ENCODE measurements around the gene NR3C2.
A peak's percentile ranks its signal among the peaks of the same experiment; 100 is the strongest.

NR3C2 gene

DNA sequence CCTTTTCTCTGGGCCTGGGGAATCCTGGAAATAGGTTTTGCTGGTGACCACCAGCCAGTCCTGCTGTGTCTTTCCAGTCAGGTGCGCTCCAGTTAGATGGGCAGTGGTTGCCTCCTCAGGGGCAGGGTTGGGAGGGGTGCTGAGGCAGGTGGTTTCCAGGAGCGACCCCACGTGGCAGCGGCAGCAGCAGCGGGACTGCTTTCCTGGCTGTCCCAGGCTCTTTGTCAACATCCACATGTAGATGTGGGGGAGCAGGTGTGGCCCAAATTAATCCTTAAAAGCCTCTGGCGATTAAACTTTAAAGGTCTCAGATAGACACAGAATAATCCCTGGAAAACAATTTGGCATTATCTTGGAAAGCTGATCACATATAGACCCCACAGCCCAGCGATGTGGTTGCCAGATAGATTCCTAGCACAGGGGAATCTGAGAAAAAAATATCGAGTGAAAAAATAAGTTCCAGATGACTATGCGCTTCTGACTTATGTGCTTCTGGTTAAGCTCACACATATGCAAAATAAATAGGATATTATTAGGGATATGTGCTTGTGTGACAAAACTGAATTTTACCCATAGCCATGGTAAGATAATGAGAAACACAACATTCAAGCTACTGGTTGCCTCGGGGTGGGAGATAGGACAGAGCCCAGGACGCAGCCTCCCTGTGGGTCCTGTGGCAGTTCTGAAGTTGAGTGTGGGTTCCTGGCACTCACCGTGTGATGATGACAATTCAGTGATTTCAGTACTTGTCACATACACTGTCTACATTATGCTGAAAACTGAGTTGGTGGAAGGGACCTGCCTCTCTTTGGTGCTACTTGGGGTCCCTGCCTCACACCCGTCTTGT is 373.9 kb downstream of the NR3C2 start:
- DNase-seq, result no peak

DNA sequence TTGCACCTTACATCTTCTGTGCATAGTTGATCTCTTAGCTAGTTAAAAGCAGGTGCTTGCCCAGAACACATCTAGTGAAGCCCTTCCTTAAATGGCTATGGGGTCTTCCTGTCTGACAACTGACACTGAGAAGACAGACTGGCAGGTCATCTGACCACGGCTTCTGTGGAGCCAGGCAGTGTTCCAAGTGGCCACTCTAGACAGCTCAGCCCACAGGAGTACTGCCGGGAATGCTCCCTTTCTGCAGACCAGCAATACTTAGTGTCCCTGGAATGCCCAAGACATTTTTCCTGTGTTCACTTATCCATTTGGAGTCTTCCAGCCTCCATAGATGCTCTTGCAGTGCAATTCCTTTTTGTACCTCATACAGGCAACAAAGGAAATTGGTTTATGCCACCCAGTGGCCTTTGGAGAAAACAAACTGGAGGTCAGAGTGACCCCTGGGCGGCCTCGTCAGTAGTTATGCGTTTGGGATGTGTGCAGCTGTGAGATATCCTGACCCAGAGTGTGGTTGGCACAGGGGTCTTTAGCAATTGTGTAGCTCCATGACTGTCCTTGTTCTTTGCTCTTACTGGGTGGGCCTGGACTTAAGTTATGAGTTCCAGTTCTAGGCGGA is 374.8 kb downstream of the NR3C2 start:
- no peak for DNase-seq

DNA sequence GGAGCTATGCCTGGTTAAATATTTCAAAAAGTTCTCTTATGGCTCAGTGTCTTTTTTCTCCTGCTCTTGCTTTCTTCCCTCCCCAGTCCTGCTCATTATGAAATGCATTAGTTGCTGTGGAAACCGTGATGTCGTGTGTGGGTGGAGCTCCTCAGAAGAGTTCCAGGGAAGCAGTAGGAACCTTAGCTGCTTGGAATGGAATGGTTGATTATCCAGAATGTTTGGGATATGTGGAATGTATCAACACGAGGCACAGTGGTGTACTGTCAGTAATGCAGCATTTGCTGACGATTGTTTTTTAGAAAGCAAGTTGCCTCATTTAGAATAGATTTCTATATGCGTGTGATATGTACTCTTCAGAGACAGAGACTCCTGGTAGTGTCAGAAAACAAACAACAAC is 377.1 kb downstream of the NR3C2 start:
- DNase-seq, result peak in 1 of 2 donors; percentile 33

DNA sequence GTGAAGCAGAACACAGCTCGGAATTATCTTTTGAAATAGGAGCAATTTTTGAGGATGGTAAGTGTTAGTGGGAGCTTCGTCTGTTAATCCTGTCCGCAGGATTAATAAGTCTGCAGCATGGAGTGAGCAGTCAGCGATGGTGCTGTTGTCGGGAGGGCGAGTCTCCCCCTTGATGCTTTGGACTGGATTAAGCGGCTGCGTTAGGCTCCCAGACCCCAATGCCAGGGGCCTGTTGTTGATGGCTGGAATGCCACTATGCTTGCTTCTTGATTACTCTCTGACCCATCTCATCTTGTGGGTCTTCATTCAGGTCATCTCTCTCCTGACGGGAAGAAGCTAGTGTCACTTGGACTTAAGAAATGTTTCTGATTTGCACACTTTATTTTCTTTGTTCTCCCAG is 377.8 kb downstream of the NR3C2 start:
- DNase-seq, result no peak

DNA sequence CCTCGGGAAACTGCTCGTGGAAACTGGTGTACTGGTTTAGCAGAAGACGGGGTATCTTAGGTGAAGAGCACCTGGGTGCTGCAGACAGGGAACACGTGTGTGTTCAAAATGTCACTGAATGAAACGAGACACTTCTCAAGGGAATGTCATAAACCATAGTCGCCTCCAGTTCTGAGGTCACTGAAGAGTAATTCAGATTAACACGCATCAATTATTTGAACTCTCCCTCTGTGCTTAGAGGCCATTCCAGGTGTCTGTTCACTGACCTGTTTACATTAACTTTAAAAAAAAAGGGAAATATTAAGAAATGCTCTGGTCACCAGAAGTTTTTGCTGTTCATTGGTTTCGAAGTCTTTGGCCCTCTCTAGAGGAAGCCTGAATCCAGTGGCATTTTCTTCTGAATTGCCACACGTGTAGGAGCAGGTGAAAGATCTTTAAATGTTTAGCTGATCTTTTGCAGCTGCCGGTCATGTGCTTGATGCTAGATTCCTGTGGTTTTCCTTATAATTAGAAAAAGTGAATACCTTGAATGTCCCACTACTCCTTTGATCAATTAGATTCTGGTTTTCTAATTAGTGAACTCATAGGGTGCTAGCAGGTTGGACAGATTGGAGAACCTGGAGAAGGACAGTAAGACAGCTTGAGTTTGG is 379.8 kb downstream of the NR3C2 start:
- DNase-seq, result no peak

DNA sequence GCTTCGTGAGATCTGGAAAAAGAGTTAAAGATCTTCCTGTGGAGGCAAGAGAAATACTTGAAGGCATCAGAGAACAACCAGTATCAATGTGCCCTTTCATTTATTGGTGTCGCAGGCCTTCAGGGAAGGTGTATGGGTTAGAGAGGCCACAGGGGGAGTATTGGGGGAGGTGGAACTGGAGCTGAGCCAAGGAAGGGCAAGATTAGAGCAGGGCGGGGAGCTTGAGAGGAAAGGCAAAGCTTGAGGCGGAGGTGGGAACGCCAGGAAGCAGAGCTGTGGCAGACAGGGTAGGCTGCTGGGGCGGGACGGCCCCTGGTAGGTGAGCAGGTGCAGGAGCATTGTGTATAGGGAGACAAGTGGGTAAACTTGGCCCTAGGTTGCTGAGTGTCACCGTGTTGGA is 380.4 kb downstream of the NR3C2 start:
- DNase-seq, result no peak

DNA sequence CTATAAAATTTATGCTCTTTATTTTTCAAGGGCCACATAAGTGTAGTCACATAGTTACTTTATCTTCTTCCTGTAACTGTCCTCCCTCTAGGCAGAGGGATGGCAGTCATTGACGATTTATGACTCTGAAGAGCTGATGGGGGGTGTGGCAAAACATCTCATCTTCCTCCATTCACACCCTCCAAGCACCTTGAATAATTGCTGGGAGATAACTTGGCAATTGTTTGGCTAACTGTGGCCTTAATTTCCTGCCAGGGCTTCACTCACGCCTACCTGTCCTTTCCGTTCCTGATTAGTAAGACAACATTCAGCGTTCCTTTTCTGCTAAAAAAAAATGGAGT is 381.1 kb downstream of the NR3C2 start:
- DNase-seq, result no peak

DNA sequence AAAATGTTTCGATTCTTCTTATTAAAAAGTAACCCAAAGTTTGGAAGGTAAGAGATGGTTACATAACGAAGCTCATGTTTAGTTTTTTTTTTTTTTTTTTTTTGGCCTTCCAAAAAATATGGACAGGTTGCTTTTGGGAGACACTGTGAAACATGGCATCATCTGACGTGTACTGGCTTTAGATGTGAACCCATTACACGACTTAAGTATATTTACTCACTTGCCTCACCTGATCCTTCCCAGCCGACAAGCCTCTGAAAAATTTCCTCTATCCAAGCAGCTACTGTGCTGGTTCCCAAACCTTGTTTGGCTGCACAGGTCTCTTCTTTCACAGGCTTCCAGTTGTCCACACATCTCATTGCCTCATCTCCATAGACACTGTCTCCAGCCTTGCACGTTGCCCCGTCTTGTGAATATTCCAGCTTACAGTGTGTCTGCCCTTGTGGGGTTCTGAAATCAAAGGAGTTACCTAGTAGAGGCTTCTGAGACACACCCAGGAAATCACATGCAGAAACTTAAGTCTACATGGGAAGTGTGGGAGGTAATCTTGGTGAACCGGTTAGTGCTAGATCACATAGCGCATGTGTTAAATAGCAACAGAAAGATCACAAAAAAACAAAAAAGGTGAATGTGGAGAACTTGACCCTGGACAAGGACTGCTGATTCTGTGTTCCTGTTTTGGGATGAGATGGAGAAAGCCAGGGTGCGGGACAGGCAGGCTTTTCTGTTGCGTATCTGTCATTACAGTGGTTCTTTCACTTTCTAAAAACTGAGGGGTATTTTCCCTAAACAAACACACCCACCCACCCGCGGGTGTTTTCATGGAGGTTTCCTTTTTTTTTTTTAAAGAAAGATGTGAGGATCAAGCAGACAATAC is 381.7 kb downstream of the NR3C2 start:
- no peak for DNase-seq

DNA sequence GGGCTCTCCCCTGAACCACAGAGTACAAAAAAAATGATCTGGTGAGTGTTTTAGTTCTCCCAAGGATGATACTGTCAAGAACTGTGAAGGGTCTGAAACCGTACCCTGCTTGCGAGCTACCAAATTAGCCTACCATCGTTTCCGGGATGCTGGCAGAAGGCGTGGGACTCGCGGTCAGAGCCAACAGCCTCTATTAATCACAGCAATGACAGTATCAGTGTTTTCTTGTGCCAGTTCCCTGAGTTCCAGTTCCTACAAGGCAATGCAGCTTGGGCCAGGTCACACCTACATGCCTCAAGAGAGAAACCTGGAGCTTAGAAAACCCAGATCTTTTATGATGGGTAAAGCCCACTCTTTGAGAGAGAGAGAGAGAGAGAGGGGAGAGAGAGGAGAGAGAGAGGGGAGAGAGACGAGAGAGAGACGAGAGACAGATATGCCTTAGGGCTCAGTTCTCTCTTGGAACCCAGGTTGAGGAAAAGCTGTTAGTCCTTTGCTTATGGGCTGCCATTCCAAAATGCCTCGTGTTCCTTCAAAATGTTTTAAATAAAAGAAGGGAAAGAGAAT is 382.5 kb downstream of the NR3C2 start:
- DNase-seq, result no peak

DNA sequence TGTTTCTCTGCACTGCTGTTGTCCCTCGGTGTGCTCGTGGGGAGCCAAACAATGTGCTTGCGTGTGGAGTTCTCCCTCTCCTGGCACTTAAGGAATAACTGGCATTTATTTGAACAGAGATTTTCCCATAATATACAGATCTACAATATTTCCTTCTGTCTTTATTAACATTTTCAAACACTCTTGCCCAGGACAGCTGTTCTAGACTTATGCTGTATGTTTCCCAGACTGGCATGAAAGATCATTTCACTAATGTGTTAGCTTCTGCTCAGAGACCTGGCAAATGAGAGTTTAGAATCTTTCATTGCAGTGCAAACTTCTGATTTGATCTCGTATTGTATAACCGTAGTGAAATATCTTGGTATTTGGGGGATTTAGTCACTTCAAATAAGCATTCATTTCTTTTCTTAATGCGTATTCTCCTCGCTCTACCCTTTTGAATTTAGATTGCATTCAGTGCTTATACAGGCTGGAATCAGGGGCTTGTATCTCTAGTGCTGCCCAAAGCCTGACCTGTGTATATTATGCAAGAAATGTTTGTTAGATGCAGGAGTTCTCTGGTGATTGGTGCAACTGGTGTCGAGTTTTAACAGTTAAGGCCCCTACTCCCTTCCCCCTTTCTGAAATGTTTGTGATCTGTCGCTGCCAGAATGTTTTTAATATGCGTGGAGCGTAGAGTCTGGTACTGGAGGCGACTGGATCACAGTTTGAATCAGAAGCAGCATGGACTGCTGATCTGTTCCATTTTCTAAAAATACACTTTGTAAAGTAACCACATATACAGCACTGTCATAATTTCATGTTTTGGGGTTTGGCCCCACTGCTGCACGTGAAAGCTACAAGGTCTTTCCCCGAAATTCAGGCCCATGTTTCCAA is 384.0 kb downstream of the NR3C2 start:
- DNase-seq, result no peak

DNA sequence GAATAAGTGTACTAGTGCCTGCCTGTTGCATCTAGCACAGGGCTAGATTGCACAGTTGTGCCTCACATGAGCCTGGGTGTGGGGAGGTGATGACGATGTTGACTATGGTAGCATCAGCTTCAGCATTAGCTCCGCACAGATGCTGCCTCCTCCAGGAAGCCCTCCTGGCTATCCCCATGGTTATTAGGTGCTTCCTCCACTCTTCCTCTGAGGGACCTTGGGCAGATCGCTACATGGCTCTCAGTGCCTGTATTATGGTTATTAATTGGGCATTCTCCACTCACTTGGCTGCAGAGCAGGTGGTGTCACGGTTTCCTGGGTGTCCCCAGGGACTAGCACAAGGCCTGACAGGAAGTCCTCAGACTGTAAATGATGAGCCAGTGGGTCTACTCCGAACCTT is 384.7 kb downstream of the NR3C2 start:
- no peak for DNase-seq

DNA sequence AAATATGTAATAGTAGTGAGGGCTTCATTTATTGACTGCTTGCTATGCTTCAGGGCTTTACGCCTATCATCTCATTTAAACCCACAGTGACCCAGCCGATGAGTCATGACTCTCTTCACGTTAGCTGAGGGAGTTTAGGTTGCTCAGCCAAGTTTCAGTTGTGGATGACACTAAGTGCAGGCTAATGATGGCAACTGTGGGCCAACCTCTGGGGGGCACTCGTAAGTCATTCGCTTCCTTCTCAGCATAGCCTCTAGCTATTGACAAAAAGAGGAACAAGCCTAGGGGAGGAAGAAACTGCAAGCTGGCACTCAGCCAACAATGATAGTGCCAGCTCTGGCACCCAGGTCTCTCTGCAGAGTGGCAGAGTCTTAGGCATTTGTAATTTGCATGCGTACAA is 385.3 kb downstream of the NR3C2 start:
- peak; percentile 92 to 96 for DNase-seq

DNA sequence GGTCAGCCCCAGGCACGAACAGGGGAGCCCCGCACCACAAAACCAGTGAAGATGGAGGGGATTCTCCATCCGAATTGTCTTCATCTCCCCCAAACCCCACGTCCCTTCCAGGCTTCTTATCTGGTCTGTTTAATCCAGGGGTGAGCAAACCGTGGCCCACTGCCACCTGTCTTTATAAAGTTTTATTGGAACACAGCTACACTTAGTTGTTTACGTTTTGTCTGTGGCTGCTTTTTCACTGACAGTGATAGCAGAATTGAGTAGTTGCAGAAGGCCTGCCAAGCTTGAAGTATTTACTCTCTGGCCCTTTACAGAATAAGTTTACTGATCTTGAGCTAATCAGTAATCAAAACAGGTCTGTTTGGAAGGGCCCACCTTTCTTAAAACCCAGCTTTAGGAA is 386.4 kb downstream of the NR3C2 start:
- DNase-seq, result no peak

DNA sequence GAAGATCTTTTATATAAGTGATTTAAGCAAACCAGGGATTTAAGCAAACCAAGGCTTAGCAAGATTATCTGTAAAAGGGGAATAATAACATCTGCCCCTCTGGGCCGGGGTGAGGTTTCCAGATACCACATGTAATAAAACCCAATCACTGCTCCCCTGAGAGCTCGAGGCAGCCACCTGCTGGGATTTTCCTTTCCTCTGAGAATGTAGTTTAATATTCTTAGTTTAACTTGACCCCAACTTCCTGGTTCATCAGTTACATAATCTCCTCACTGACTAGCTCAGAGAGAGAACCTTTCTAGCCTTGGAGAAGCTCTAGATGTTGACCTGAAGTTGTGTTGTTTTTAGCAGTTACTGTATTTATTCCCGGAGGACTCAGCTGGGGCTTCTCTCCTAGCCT is 387.9 kb downstream of the NR3C2 start:
- DNase-seq, result peak; percentile 21 to 41

DNA sequence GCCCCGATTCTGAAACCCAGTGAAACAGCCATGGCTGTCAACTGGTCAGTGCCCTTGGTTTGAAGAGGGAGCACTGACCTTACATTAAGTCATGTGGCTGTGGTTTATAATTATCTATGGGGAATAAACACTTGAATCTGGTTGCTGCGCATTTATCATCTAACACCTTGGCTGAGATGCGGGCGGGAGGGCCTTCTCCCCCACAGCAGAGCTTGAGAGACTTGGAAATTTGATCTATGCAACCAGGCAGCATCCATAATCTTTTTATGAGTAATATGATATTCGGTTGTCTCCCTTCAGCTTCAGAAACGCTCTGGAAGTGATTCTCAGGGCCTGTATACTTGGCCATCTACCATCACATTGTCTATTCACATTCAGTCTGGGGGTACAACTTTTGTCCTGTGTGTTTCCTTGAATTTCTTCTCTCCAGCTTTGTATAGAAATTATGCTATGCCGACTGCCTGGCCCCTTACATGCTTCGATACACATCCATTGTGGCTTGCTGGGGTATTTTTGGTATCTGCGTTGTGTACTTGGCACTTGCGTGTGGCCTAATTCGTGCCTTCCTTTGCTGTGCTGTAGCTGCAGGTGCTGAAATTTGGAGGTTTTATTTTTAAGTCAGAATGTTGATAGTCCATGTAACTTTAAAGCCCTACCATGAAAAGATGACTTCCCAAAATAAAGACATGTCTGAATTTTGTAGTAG is 388.8 kb downstream of the NR3C2 start:
- DNase-seq, result no peak

DNA sequence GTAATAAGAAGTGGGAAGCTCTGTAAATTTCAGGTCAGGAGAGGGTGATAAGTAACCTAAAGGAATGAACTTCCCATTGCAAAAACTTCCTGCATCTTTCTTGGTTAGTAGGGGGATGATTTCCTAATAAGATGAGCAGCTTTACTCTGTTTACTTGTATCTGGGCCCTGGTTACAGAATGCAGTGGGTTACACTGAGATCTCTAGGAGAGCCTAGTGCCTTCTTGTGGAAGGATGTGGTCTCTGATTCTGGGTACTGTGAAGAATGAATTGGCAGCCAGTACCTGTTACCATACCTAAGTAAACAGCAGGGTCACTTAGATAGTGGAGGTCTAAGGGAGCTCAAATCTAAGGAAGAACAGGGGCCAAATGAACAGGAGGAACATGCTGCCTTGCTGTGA is 389.8 kb downstream of the NR3C2 start:
- DNase-seq, result peak in 1 of 2 donors; percentile 14

DNA sequence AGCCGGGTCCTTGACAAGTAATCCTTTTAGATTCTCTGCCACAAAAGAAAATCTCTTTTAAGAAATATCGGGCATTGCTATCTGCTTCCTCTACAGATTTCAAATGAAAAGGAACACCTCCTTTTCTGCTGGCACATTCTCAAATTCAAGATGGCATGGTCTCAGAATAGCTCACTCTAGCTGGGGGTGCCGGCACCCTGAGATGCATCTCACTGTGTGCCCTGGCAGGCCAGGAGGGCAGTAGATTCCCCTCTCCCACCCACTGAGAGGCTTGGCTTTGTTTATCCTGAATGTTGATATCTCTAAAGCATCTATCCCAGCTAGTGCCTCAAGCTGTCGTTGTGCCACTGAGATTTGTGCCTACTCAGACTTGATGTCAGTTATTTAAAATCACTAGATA is 390.8 kb downstream of the NR3C2 start:
- no peak for DNase-seq

DNA sequence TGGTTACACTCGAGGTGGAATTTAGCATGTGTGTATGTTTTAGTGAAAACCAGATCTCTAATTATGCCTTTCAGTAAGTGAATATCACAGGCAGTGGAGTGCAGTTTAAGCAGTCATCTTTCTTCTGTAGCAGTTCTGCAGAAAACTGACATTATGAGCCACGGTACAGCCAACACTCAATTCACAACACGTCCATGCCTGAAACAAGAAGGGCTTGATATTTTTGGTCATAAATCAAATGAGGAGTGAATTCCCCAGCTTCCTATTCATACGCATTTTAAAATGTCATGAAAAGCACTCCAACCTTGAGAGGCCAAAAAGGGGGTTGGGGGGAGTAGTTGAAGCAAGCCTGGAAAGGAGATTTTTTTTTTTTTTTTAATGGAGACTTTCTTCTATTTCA is 393.6 kb downstream of the NR3C2 start:
- DNase-seq, result no peak

DNA sequence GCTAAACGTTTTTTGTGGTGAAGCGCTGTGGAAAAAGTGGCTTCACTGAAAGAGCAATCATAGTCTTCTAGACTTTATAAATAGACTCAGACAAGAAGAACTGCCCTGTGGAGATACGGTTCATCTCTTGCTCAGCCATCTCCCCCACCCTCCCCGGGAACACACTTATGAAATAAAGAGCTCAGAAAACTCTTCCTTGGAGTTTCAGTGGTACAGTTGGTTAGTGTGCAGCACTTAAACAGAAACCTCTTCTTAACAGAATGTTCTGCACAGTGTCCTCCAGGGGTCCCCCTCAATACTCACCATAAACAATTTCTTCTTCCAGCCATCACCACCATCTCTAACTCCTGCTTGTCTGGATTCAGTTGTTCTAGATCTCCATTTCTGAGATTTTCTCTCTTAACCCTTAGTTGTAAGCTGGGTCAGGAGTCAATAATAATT is 397.3 kb downstream of the NR3C2 start:
- no peak for DNase-seq

DNA sequence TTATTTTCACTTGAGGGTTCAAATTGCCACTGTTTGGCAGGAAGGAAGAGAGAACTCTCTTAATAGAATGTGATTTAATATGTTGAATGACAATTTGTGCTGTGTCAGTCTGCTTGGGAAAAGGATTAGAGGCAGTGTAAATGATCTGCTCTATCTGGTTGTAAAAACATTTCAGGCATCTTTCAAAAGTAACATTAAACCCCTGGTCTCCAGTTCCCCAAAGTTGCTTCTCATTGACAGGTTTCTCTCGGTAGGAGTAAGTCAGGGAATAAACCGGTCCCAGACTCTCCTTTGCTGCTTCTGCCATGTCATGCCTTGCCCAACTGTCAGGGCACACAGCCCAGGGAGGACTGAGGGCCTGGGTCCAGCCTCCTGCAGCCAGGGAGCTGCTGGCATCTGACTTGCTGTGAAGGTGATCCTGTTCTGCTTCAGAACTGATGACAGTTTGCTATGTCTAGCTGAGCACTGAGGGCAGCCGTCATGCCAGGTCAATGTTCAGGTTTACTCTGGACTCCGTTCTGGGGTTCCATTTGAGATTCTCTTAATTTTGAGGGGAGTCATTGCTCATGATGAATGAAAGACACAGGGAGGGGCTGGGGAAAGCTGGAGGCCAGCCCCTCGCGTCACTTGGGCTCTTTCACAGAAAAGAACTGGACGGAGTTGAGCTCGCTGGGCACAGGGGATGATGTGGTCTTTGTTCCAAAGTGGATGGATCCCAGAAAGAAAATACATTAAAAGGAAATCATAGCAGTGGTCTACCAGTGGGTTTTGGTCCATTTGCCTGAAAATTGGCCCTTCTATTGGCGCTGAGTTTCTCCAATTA is 397.9 kb downstream of the NR3C2 start:
- no peak for DNase-seq

Data from inflammatory macrophage (primary cell).